Panc1 (cell line): Measurements from ENCODE around the gene GALP. TPM values are rescaled to one million over a fixed set of nuclear protein-coding genes. Genes with fewer than 3 reads are reported as not detected.

ENCODE experiments used
- ATAC-seq: fragments of 200-7000 bp; cut with Tn5 transposase; 2 replicates; pipeline ENCODE4 v1.9.1; 2020; ENCODE audit warnings: mild to moderate bottlenecking, moderate library complexity
- BruUV-seq: library from RNA; stranded (reverse); fragments of 400-500 nt; replicated peaks from 2 replicates; lab custom pipeline; 2021; lab: Mats Ljungman, UMichigan
- CTCF ChIA-PET: fragments of 300-600 bp; sonication (Branson Sonifier 250); formaldehyde crosslinking; loops from one replicate; lab custom pipeline; 2022; ENCODE audit warnings: antibody characterized with exemption; lab: Charles Lee
- POLR2A ChIA-PET: fragments of 300-600 bp; sonication (Branson Sonifier 250); formaldehyde crosslinking; loops from one replicate; lab custom pipeline; 2022; ENCODE audit warnings: antibody characterized with exemption; lab: Charles Lee
- DNase-seq: peaks from one replicate; pipeline ENCODE4 v3.0.0-alpha.2; 2010; ENCODE audit warnings: low read depth, low spot score
- H3K27ac ChIP-seq: 2 replicates; pipeline ENCODE4 v1.5.1; 2011; ENCODE audit warnings: mild to moderate bottlenecking, low read length, inconsistent platforms
- H3K27me3 ChIP-seq: fragments of 200-500 bp; sonication (Bioruptor generic); 2 replicates; pipeline ENCODE4 v1.6.0; 2014; ENCODE audit warnings: low read length, inconsistent platforms; ENCODE audit not compliant: control insufficient read depth, insufficient read depth
- H3K36me3 ChIP-seq: fragments of 200-500 bp; sonication (Bioruptor generic); 2 replicates; pipeline ENCODE4 v1.5.1; 2014; ENCODE audit warnings: inconsistent platforms, mild to moderate bottlenecking, low read length, moderate library complexity; ENCODE audit not compliant: control insufficient read depth, insufficient read depth
- H3K4me1 ChIP-seq: 2 replicates; pipeline ENCODE4 v1.5.1; 2011; ENCODE audit warnings: inconsistent platforms, mild to moderate bottlenecking, low read length, moderate library complexity; ENCODE audit not compliant: control insufficient read depth, insufficient read depth
- H3K4me3 ChIP-seq, 2 experiments: 2 replicates each; pipeline ENCODE4 v1.5.1; 2011 to 2012; ENCODE audit warnings: low read depth in 2 of 2, low read length in 2 of 2, mild to moderate bottlenecking in 2 of 2, inconsistent platforms in 1 of 2, moderate library complexity in 1 of 2
- H3K9me3 ChIP-seq: fragments of 200-500 bp; sonication (Bioruptor generic); 2 replicates; pipeline ENCODE4 v1.5.1; 2014; ENCODE audit warnings: low read depth, mild to moderate bottlenecking, inconsistent platforms, low read length, moderate library complexity; ENCODE audit not compliant: control insufficient read depth, insufficient read depth
- POLR2AphosphoS5 ChIP-seq: IDR thresholded peaks from 2 replicates; pipeline ENCODE4 v1.6.1; 2012; ENCODE audit warnings: mild to moderate bottlenecking, low read depth, low read length, moderate library complexity
- SIN3A ChIP-seq: IDR thresholded peaks from 2 replicates; pipeline ENCODE4 v1.6.1; 2012; ENCODE audit warnings: low read depth, mild to moderate bottlenecking, low read length, moderate library complexity, borderline replicate concordance; ENCODE audit not compliant: insufficient read depth
- TCF7L2 ChIP-seq: IDR thresholded peaks from 2 replicates; pipeline ENCODE4 v1.6.1; 2011; ENCODE audit warnings: mild to moderate bottlenecking, low read depth, low read length, inconsistent platforms
- in situ Hi-C: cut with HindIII; loops from 2 replicates; pipeline ENCODE4 v1.10.0; 2016; ENCODE audit warnings: low sequenced_read_pairs, low pct_unique_long_range_greater_than_20kb
- intact Hi-C: fragments of 100-400 bp; cut with micrococcal nuclease; formaldehyde crosslinking; loops from one replicate; pipeline ENCODE4 v1.10.0; 2022; ENCODE audit not compliant: unreplicated experiment
- total RNA-seq: library from RNA; stranded (reverse); gene quantifications from one replicate; pipeline ENCODE4 v1.2.1, GENCODE V29; 2021; ENCODE audit not compliant: unreplicated experiment
- TF ChIP-seq, protein P1 (sequence below), 2 experiments: IDR thresholded peaks; 2 replicates each; pipeline ENCODE4 v1.6.1; 2011 to 2012; ENCODE audit warnings: low read depth in 2 of 2, control low read depth in 1 of 2, low read length in 1 of 2, mild to moderate bottlenecking in 1 of 2, moderate library complexity in 1 of 2; ENCODE audit not compliant: insufficient read depth in 1 of 2
- TF ChIP-seq, protein P2 (sequence below): fragments of 450-650 bp; IDR thresholded peaks from 2 replicates; pipeline ENCODE4 v1.5.1; 2017; ENCODE audit warnings: mild to moderate bottlenecking

GALP gene
- total RNA-seq, 1 experiment from 2014 or later, result not detected

DNA sequence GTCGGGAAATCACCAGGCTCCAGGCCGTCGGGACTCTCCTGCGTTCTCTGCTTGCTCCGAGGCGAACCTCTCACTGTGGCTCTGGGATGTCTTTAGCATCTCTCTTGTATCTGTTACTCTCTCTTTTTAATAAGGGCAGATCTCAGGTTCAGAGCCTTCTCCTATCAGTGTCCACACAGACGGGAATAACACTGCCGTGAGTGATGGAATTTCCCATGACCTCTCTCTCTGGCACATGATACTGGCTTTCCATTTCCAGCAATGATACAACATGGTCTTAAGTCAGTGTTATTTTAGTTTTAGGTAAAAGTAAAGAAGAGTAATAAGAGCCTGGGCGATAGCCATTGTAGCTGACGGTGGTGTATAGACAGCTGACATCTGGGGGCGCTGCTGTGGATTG, 25.4 kb upstream of the GALP start:
- ChIA-PET POLR2A (no interaction called here), CTCF (no interaction called here)
- TF ChIP-seq SIN3A (no peak), TCF7L2 (no peak), POLR2AphosphoS5 (no peak)
- TF ChIP-seq, protein P1, sequence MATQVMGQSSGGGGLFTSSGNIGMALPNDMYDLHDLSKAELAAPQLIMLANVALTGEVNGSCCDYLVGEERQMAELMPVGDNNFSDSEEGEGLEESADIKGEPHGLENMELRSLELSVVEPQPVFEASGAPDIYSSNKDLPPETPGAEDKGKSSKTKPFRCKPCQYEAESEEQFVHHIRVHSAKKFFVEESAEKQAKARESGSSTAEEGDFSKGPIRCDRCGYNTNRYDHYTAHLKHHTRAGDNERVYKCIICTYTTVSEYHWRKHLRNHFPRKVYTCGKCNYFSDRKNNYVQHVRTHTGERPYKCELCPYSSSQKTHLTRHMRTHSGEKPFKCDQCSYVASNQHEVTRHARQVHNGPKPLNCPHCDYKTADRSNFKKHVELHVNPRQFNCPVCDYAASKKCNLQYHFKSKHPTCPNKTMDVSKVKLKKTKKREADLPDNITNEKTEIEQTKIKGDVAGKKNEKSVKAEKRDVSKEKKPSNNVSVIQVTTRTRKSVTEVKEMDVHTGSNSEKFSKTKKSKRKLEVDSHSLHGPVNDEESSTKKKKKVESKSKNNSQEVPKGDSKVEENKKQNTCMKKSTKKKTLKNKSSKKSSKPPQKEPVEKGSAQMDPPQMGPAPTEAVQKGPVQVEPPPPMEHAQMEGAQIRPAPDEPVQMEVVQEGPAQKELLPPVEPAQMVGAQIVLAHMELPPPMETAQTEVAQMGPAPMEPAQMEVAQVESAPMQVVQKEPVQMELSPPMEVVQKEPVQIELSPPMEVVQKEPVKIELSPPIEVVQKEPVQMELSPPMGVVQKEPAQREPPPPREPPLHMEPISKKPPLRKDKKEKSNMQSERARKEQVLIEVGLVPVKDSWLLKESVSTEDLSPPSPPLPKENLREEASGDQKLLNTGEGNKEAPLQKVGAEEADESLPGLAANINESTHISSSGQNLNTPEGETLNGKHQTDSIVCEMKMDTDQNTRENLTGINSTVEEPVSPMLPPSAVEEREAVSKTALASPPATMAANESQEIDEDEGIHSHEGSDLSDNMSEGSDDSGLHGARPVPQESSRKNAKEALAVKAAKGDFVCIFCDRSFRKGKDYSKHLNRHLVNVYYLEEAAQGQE (IDR thresholded peaks at IDR 0.05; ENCODE audit: insufficient read depth in 1 of 2, low read depth in 2 of 2, low read length in 1 of 2), result no peak
- TF ChIP-seq, protein P2, sequence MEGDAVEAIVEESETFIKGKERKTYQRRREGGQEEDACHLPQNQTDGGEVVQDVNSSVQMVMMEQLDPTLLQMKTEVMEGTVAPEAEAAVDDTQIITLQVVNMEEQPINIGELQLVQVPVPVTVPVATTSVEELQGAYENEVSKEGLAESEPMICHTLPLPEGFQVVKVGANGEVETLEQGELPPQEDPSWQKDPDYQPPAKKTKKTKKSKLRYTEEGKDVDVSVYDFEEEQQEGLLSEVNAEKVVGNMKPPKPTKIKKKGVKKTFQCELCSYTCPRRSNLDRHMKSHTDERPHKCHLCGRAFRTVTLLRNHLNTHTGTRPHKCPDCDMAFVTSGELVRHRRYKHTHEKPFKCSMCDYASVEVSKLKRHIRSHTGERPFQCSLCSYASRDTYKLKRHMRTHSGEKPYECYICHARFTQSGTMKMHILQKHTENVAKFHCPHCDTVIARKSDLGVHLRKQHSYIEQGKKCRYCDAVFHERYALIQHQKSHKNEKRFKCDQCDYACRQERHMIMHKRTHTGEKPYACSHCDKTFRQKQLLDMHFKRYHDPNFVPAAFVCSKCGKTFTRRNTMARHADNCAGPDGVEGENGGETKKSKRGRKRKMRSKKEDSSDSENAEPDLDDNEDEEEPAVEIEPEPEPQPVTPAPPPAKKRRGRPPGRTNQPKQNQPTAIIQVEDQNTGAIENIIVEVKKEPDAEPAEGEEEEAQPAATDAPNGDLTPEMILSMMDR, result no peak
- no peaks in the 10 kb centered on the region for H3K9me3 ChIP-seq
- H3K27ac ChIP-seq, result no peak overlapping the region
- ATAC-seq (no peak), DNase-seq (no peak)
- in situ Hi-C loops, result no loop called here
- H3K4me3 ChIP-seq, result no peak overlapping the region
- no peaks in the 10 kb centered on the region for H3K27me3 ChIP-seq
- H3K4me1 ChIP-seq, result no peaks in the 10 kb centered on the region
- intact Hi-C loops, result no loop called here
- BruUV-seq, result no TSS peak
- peaks cover 6% of the 10 kb centered on the region for H3K36me3 ChIP-seq

DNA sequence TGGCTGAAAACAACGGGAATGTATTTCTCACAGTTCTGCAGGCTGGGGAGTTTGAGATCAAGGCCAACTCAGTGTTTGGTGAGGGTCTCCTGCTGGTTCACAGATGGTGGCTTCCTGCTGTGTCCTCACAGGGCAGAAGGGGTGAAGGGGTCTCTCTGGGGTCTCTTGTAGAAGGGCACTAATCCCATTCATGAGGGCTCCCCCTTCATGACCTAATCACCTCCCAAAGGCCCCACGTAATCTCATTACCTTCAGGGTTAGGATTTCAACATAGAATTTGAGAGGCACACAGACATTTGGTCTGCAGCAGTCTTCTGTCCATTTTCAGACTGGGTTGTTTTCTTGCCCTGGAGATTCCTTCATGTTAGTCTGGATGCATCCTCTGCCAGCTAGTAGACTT, 23.2 kb upstream of the GALP start:
- TF ChIP-seq, protein P2, result no peak
- no peak for TF ChIP-seq POLR2AphosphoS5
- no peak for TF ChIP-seq TCF7L2
- TF ChIP-seq, protein P1 (IDR thresholded peaks at IDR 0.05; ENCODE audit: insufficient read depth in 1 of 2, low read depth in 2 of 2, low read length in 1 of 2), result no peak
- no peak for TF ChIP-seq SIN3A
- H3K36me3 ChIP-seq, result peaks cover 11% of the 10 kb centered on the region
- ATAC-seq (no peak), DNase-seq (no peak)
- H3K27ac ChIP-seq, result no peak overlapping the region
- H3K27me3 ChIP-seq, result no peaks in the 10 kb centered on the region
- ChIA-PET CTCF (no interaction called here), POLR2A (interaction anchor here (0.6 kb wide), 1 partner anchor 189 kb away, joined by 9 read pairs; no protein-coding TSS in a partner anchor)
- H3K4me3 ChIP-seq, result no peak overlapping the region
- no peaks in the 10 kb centered on the region for H3K9me3 ChIP-seq
- no TSS peak for BruUV-seq
- in situ Hi-C loops, result no loop called here
- intact Hi-C loops, result no loop called here
- no peaks in the 10 kb centered on the region for H3K4me1 ChIP-seq
